Right cardiac atrium (tissue), 5 donors: ENCODE measurements around the gene RBFOX2. TPM values are rescaled to one million over a fixed set of nuclear protein-coding genes. Genes with fewer than 3 reads are reported as not detected.
"Not testable (repeated sequence)": the region's sequence is repeated elsewhere in the genome, so short reads cannot be mapped to it uniquely, and the experiment has no call there.

Experiments used
- ATAC-seq, 2 donors: fragments of 200-7000 bp; cut with Tn5 transposase; one replicate each; pipeline versions ENCODE4 v1.8.0 to v1.9.1; 2020; ENCODE audit warnings: moderate library complexity in 2 of 2, mild to moderate bottlenecking in 1 of 2
- DNase-seq, 3 donors: peaks; one replicate each; pipeline ENCODE4 v3.0.0-alpha.2; 2020
- H3K27ac ChIP-seq: one replicate; pipeline ENCODE4 v1.5.1; 2013; ENCODE audit warnings: mild to moderate bottlenecking, low read length, control low read depth, moderate library complexity
- H3K27me3 ChIP-seq: one replicate; pipeline ENCODE4 v1.6.1; 2013; ENCODE audit not compliant: control insufficient read depth, insufficient read depth
- H3K4me1 ChIP-seq: one replicate; pipeline ENCODE4 v1.6.1; 2013; ENCODE audit warnings: low read length; ENCODE audit not compliant: control insufficient read depth, insufficient read depth
- H3K4me3 ChIP-seq: one replicate; pipeline ENCODE4 v1.5.1; 2013; ENCODE audit warnings: low read length, control low read depth
- H3K9me3 ChIP-seq: one replicate; pipeline ENCODE4 v1.6.1; 2013; ENCODE audit warnings: low read length; ENCODE audit not compliant: control insufficient read depth
- WGBS: extraction: QIAGEN DNeasy Blood & Tissue Kit; methylation state at CpG from one replicate; pipeline ENCODE4 v1.1.7; 2013; 5-methylcytosine and 5-hydroxymethylcytosine counted together
- intact Hi-C, 4 donors: fragments of 100-400 bp; cut with DNase I; formaldehyde crosslinking; loops; one replicate each; pipeline versions ENCODE4 v1.11.0 to v1.14.0; 2022 to 2023
- polyA plus RNA-seq: library from polyadenylated mRNA; stranded (reverse); fragments of 200-250 nt; gene quantifications from one replicate; pipeline ENCODE4 v1.2.3, GENCODE V29; 2013
- total RNA-seq, 4 donors: library from RNA; stranded (reverse); fragmentation: NEBNext Ultra II Directional; extraction: Animal tissue kit (Norgen Biotek cat#: 25700); gene quantifications; one replicate each; pipeline ENCODE4 v1.2.1, GENCODE V29; 2021
- donor health status: healthy with polysubstance abuse.
- donor health status: DM: no; HTN: yes; CAD: no.
- donor health status: DM: no; HTN: no; CAD: no.
- donor health status: DM: no; HTN: yes; CAD: no; lungs with severe emphysema.
- donor health status: DM: yes; HTN: yes; CAD: no.

The RBFOX2 gene
- total and polyA plus RNA-seq, 5 donors = 36.7 to 89.8 (median 73.6) TPM

GRCh38 chr22:36008565-36008964, 20.1 kb downstream of the RBFOX2 start:
- ATAC-seq (no peak), DNase-seq (no peak)
- no peaks in the 10 kb centered on the region for H3K9me3 ChIP-seq
- H3K4me3 ChIP-seq = no peak overlapping the region
- 72% methylated on average over 3 of the region's 3 CpGs for WGBS
- H3K27me3 ChIP-seq = no peaks in the 10 kb centered on the region
- peaks cover 11% of the 10 kb centered on the region for H3K4me1 ChIP-seq
- H3K27ac ChIP-seq = no peak overlapping the region
- intact Hi-C loops = no loop called here

- H3K4me1 ChIP-seq = peaks cover 11% of the 10 kb centered on the region
- intact Hi-C loops = no loop called here
These were observed 20.5 kb downstream of the RBFOX2 start for GRCh38 chr22:36008131-36008530.

DNA sequence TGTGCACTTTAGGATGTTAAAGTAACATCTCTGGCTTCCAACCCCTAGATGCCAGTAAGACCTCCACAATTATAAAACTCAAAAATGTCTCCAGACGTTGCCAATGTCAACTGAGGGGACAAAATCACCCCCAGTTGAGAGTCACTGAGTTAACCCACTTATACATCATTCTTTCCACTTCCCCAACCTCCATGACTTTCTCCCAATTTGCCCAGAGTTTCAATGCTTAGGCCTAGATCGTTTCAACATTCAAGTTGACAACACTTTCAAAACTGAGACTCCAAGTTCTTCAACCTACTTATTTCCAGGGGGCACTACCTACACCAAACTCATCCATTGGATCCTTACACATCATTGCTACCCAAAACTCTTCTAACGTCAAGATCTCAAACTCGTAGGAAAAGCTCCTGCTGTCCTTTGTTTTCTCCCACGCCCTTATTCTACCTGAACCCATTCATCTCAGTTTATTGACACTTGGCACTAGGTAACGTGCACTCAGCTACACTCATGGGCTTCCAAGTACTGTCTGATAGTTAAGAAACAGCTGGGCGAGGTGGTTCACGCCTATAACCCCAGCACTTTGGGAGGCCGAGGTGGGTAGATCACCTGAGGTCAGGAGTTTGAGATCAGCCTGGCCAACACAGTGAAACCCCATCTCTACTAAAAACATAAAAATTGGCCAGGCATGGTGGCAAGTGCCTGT, 24.5 kb downstream of the RBFOX2 start:
- 92% methylated on average over 9 of the region's 9 CpGs for WGBS

More at GRCh38 chr22:36008131-36008530, 20.5 kb downstream of the RBFOX2 start:
- H3K4me3 ChIP-seq = no peak overlapping the region
- H3K27ac ChIP-seq = no peak overlapping the region
- DNase-seq (no peak), ATAC-seq (no peak)
- no peaks in the 10 kb centered on the region for H3K9me3 ChIP-seq
- H3K27me3 ChIP-seq = no peaks in the 10 kb centered on the region

DNA sequence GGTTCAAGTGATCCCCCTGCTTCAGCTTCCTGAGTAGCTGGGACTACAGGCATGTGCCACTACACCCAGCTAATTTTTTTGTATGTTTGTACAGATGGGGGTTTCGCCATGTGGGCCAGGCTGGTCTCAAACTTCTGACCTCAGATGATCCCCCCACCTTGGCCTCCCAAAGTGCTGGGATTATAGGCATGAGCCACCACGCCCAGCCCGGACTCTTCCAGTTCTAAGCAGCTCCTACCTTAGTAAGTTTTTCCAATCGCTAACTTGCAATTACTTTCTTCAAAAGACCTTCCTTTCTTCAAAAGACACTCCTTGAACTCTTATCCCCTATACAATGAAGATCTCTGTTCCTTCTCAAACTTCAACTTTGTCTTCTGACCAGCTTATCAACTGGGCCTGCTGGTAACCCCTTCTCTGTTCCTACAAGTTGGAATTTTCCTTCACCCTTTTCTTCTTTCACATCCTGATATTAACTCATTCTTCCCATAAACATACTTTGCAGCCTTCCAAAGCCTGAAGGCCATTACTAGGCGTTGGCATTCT, 25.8 kb downstream of the RBFOX2 start:
- DNase-seq (no peak), ATAC-seq (no peak)
- no peak overlapping the region for H3K27ac ChIP-seq
- H3K27me3 ChIP-seq = no peaks in the 10 kb centered on the region
- peaks cover under 1% of the 10 kb centered on the region for H3K4me1 ChIP-seq
- no peak overlapping the region for H3K4me3 ChIP-seq
- intact Hi-C loops = no loop called here
- 95% methylated on average over 5 of the region's 5 CpGs for WGBS
- no peaks in the 10 kb centered on the region for H3K9me3 ChIP-seq

More for the DNA sequence above, 24.5 kb downstream of the RBFOX2 start:
- no peak for DNase-seq
- no peaks in the 10 kb centered on the region for H3K9me3 ChIP-seq
- H3K27me3 ChIP-seq = no peaks in the 10 kb centered on the region
- no peaks in the 10 kb centered on the region for H3K4me1 ChIP-seq
- intact Hi-C loops = no loop called here
- H3K4me3 ChIP-seq = no peak overlapping the region
- no peak overlapping the region for H3K27ac ChIP-seq
- ATAC-seq = no peak

- ATAC-seq (no peak), DNase-seq (no peak)
- Histone ChIP-seq H3K4me1 (peaks cover 3% of the 10 kb centered on the region), H3K27me3 (no peaks in the 10 kb centered on the region), H3K9me3 (no peaks in the 10 kb centered on the region), H3K4me3 (no peak overlapping the region), H3K27ac (no peak overlapping the region)
- intact Hi-C loops = no loop called here
- WGBS = 86% methylated on average over 7 of the region's 7 CpGs
These were observed 26.5 kb downstream of the RBFOX2 start for GRCh38 chr22:36002084-36002483.

DNA sequence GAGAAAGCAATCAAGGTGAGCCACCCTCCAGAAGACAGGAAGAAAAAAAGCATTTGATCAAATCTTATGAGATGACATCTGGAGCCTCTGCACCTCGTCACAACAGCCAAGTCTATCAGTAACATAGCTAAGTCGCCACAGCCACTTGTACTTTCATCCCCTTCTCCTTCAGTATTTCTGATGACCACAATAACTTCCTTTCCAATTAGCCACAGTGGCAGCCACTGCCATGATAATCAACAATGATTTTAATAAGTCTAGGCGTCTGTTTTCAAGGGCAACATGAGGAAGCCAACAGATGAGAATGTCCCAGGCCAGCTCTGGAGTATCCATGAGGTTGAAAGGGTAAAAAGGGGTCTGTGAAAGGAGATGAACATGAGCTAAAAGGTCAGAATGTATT, 29.9 kb downstream of the RBFOX2 start:
- H3K9me3 ChIP-seq = no peaks in the 10 kb centered on the region
- no peaks in the 10 kb centered on the region for H3K27me3 ChIP-seq
- 93% methylated on average over 3 of the region's 3 CpGs for WGBS
- peaks cover 12% of the 10 kb centered on the region for H3K4me1 ChIP-seq
- H3K27ac ChIP-seq = no peak overlapping the region
- ATAC-seq (no peak), DNase-seq (no peak)
- no peak overlapping the region for H3K4me3 ChIP-seq
- intact Hi-C loops = no loop called here

DNA sequence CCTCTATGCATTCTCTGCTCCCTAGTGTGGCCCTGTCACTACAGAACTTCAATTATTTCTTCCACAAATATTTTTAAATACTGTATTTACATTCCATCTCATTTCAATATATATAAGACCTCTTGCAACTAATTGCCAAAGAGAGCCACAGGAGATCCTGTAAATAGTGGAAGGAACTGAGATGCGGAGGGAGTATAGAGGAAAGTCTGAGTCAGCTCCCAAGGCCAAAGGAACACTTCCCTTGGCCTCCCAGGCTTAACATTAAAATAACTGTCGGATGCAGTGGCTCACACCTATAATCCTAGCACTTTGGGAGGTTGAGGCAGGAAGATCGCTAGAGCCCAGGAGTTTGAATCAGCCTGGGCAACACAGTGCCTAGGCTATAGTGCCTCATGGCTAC, 31.2 kb downstream of the RBFOX2 start:
- Histone ChIP-seq H3K27me3 (no peaks in the 10 kb centered on the region), H3K4me3 (no peak overlapping the region), H3K9me3 (no peaks in the 10 kb centered on the region), H3K4me1 (peaks cover 12% of the 10 kb centered on the region), H3K27ac (no peak overlapping the region)
- WGBS = 63% methylated on average over 3 of the region's 3 CpGs
- ATAC-seq (peak in 1 of 2 donors; percentile 46), DNase-seq (no peak)
- intact Hi-C loops = no loop called here

GRCh38 chr22:35996596-35996995, 32.0 kb downstream of the RBFOX2 start:
- H3K4me1 ChIP-seq = peaks cover 12% of the 10 kb centered on the region
- peak overlapping the region; percentile 80 for H3K27ac ChIP-seq
- no peaks in the 10 kb centered on the region for H3K27me3 ChIP-seq
- 35% methylated on average over 1 of the region's 1 CpG for WGBS
- ATAC-seq (no peak), DNase-seq (no peak)
- intact Hi-C loops = no loop called here
- H3K9me3 ChIP-seq = no peaks in the 10 kb centered on the region
- H3K4me3 ChIP-seq = no peak overlapping the region

- peak; percentile 92 for ATAC-seq
- no peak overlapping the region for H3K4me3 ChIP-seq
- peak; percentile 71 to 89 (median 76) for DNase-seq
- 26% methylated on average over 2 of the region's 2 CpGs for WGBS
- no peaks in the 10 kb centered on the region for H3K27me3 ChIP-seq
- peaks cover 12% of the 10 kb centered on the region for H3K4me1 ChIP-seq
- no peaks in the 10 kb centered on the region for H3K9me3 ChIP-seq
- peak overlapping the region; percentile 91 for H3K27ac ChIP-seq
- intact Hi-C loops = no loop called here
These were observed 32.9 kb downstream of the RBFOX2 start for GRCh38 chr22:35995772-35996171.

DNA sequence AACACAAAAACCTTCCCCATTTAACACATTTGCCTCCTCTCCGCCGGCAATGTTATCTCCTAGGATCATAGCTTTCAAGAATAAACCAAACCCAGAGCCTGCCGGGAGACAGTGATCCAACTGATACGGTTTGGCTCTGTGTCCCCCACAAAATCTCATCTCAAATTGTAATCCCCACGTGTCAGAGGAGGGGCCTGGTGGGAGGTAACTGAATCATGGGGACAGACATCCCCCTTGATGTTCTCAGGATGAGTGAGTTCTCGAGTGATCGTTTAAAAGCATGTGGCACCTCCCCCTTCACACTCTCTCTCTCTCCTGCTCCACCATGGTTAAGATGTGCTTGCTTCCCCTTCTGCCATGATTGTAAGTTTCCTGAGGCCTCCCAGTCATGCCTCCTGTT, 33.3 kb downstream of the RBFOX2 start:
- Histone ChIP-seq H3K4me3 (no peak overlapping the region), H3K27me3 (no peaks in the 10 kb centered on the region), H3K9me3 (no peaks in the 10 kb centered on the region), H3K27ac (peak overlapping the region; percentile 91), H3K4me1 (peaks cover 12% of the 10 kb centered on the region)
- DNase-seq = no peak
- WGBS = 43% methylated on average over 7 of the region's 7 CpGs
- peak; percentile 58 to 64 for ATAC-seq
- intact Hi-C loops = no loop called here

GRCh38 chr22:35993727-35994126, 34.9 kb downstream of the RBFOX2 start:
- ATAC-seq, intact Hi-C loops, H3K4me3 ChIP-seq, H3K9me3 ChIP-seq, H3K27ac ChIP-seq, H3K27me3 ChIP-seq, DNase-seq: not testable (repeated sequence)
- 95% methylated on average over 5 of the region's 5 CpGs for WGBS
- peaks cover 12% of the 10 kb centered on the region for H3K4me1 ChIP-seq
